IPS DF 4.7 (cell line): Measurements from ENCODE around the gene HOXB4.
"Not testable (repeated sequence)": the region's sequence is repeated elsewhere in the genome, so short reads cannot be mapped to it uniquely, and the experiment has no call there.

Experiments used
- DNase-seq: peaks from one replicate; pipeline ENCODE4 v3.0.0-alpha.2; 2013; ENCODE audit warnings: low spot score; ENCODE audit errors: extremely low read depth

Gene HOXB4

GRCh38 chr17:48548523-48549280, 29.4 kb downstream of the HOXB4 start:
- DNase-seq, result no peak

GRCh38 chr17:48547808-48548522, 30.2 kb downstream of the HOXB4 start:
- DNase-seq, result no peak

- no peak for DNase-seq
Observed at GRCh38 chr17:48546924-48547807, 31.0 kb downstream of the HOXB4 start.

GRCh38 chr17:48546137-48546923, 31.8 kb downstream of the HOXB4 start:
- no peak for DNase-seq

- DNase-seq, result no peak
Observed at GRCh38 chr17:48545539-48545938, 32.6 kb downstream of the HOXB4 start.

GRCh38 chr17:48545022-48545375, 33.2 kb downstream of the HOXB4 start, which contains the start of gene HOXB2:
HOXB2 (minus strand) TSS chr17:48545109; CDS start chr17:48544911, 198 bp downstream.
- no peak for DNase-seq

GRCh38 chr17:48544349-48545021, 33.7 kb downstream of the HOXB4 start:
- no peak for DNase-seq

- DNase-seq, result no peak
Observed at GRCh38 chr17:48543854-48544348, 34.2 kb downstream of the HOXB4 start.

GRCh38 chr17:48543107-48543853, 34.9 kb downstream of the HOXB4 start:
- DNase-seq, result no peak

GRCh38 chr17:48542698-48543106, 35.4 kb downstream of the HOXB4 start:
- no peak for DNase-seq

- DNase-seq, result no peak
Observed at GRCh38 chr17:48542114-48542656, 36.0 kb downstream of the HOXB4 start.

- DNase-seq, result no peak
Observed at GRCh38 chr17:48541577-48542113, 36.5 kb downstream of the HOXB4 start.

- DNase-seq, result no peak
Observed at GRCh38 chr17:48541036-48541576, 37.0 kb downstream of the HOXB4 start.

- no peak for DNase-seq
Observed at GRCh38 chr17:48540213-48540612, 37.9 kb downstream of the HOXB4 start.

- no peak for DNase-seq
Observed at GRCh38 chr17:48539177-48539576, 39.0 kb downstream of the HOXB4 start.

- DNase-seq, result no peak
Observed at GRCh38 chr17:48537316-48537715, 40.8 kb downstream of the HOXB4 start.

- not testable (repeated sequence) for DNase-seq
Observed at GRCh38 chr17:48535793-48536559, 42.2 kb downstream of the HOXB4 start.

GRCh38 chr17:48532261-48532660, 45.9 kb downstream of the HOXB4 start:
- no peak for DNase-seq
